ENCODE data around the gene MAPRE3.

MAPRE3 gene

GRCh38 chr2:26970244-26970927, at the start of gene MAPRE3:
TSS of gene MAPRE3 (plus strand) at chr2:26970637. CDS start at chr2:27022219, 51,582 bp downstream.
- TF ChIP-seq GATA2 (IDR thresholded peaks at IDR 0.05; ENCODE audit: low read depth, low read length) (no peak), GATA3 (IDR thresholded peaks at IDR 0.05; ENCODE audit: low read depth, low read length) (no peak)

- TF ChIP-seq GATA3 (IDR thresholded peaks at IDR 0.05; ENCODE audit: low read depth, low read length): no peak
- no peak for TF ChIP-seq GATA2 (IDR thresholded peaks at IDR 0.05; ENCODE audit: low read depth, low read length)
Measured at GRCh38 chr2:26921323-26921722, 49.1 kb upstream of the MAPRE3 start.

- TF ChIP-seq GATA3 (IDR thresholded peaks at IDR 0.05; ENCODE audit: low read depth, low read length) (no peak), GATA2 (IDR thresholded peaks at IDR 0.05; ENCODE audit: low read depth, low read length) (no peak)
Measured at GRCh38 chr2:26922405-26923188, 47.8 kb upstream of the MAPRE3 start.

- no peak for TF ChIP-seq GATA3 (IDR thresholded peaks at IDR 0.05; ENCODE audit: low read depth, low read length)
- TF ChIP-seq GATA2 (IDR thresholded peaks at IDR 0.05; ENCODE audit: low read depth, low read length): no peak
Measured at GRCh38 chr2:26924731-26925099, 45.7 kb upstream of the MAPRE3 start.

- TF ChIP-seq GATA2 (IDR thresholded peaks at IDR 0.05; ENCODE audit: low read depth, low read length) (no peak), GATA3 (IDR thresholded peaks at IDR 0.05; ENCODE audit: low read depth, low read length) (no peak)
Measured at GRCh38 chr2:26925100-26925791, 45.2 kb upstream of the MAPRE3 start.

- TF ChIP-seq GATA3 (IDR thresholded peaks at IDR 0.05; ENCODE audit: low read depth, low read length): no peak
- no peak for TF ChIP-seq GATA2 (IDR thresholded peaks at IDR 0.05; ENCODE audit: low read depth, low read length)
Measured at GRCh38 chr2:26927221-26927620, 43.2 kb upstream of the MAPRE3 start.

- TF ChIP-seq GATA2 (IDR thresholded peaks at IDR 0.05; ENCODE audit: low read depth, low read length) (no peak), GATA3 (IDR thresholded peaks at IDR 0.05; ENCODE audit: low read depth, low read length) (no peak)
Measured at GRCh38 chr2:26932974-26933373, 37.5 kb upstream of the MAPRE3 start.

- TF ChIP-seq GATA3 (IDR thresholded peaks at IDR 0.05; ENCODE audit: low read depth, low read length) (no peak), GATA2 (IDR thresholded peaks at IDR 0.05; ENCODE audit: low read depth, low read length) (no peak)
Measured at GRCh38 chr2:26933431-26934334, 36.8 kb upstream of the MAPRE3 start.

- TF ChIP-seq GATA2 (IDR thresholded peaks at IDR 0.05; ENCODE audit: low read depth, low read length) (no peak), GATA3 (IDR thresholded peaks at IDR 0.05; ENCODE audit: low read depth, low read length) (no peak)
Measured at GRCh38 chr2:26934335-26934724, 36.1 kb upstream of the MAPRE3 start.

GRCh38 chr2:26934985-26935384, 35.5 kb upstream of the MAPRE3 start:
- TF ChIP-seq GATA2 (IDR thresholded peaks at IDR 0.05; ENCODE audit: low read depth, low read length) (no peak), GATA3 (IDR thresholded peaks at IDR 0.05; ENCODE audit: low read depth, low read length) (no peak)

GRCh38 chr2:26936855-26937254, 33.6 kb upstream of the MAPRE3 start:
- TF ChIP-seq GATA3 (IDR thresholded peaks at IDR 0.05; ENCODE audit: low read depth, low read length) (no peak), GATA2 (IDR thresholded peaks at IDR 0.05; ENCODE audit: low read depth, low read length) (no peak)

- no peak for TF ChIP-seq GATA2 (IDR thresholded peaks at IDR 0.05; ENCODE audit: low read depth, low read length)
- TF ChIP-seq GATA3 (IDR thresholded peaks at IDR 0.05; ENCODE audit: low read depth, low read length): no peak
Measured at GRCh38 chr2:26938399-26939118, 31.9 kb upstream of the MAPRE3 start.

GRCh38 chr2:26940001-26940400, 30.4 kb upstream of the MAPRE3 start:
- TF ChIP-seq GATA3 (IDR thresholded peaks at IDR 0.05; ENCODE audit: low read depth, low read length): no peak
- TF ChIP-seq GATA2 (IDR thresholded peaks at IDR 0.05; ENCODE audit: low read depth, low read length): no peak
